Epidermal melanocyte (primary cell): ENCODE results near the gene TNNT2.

Source experiments
- DNase-seq: peaks from one replicate; pipeline ENCODE4 v3.0.0; 2011; ENCODE audit warnings: low spot score; ENCODE audit not compliant: insufficient read length

Gene TNNT2

GRCh38 chr1:201377611-201378092 lies at the start of gene TNNT2:
Gene TNNT2 (minus strand): TSS chr1:201377680. CDS start chr1:201373254, 4,426 bp downstream.
- no peak for DNase-seq

GRCh38 chr1:201426479-201427310 lies 49.2 kb upstream of the TNNT2 start:
- no peak for DNase-seq

- DNase-seq: no peak
Measured at GRCh38 chr1:201424146-201424545, 46.7 kb upstream of the TNNT2 start.

- no peak for DNase-seq
Measured at GRCh38 chr1:201423655-201424054, 46.2 kb upstream of the TNNT2 start.

GRCh38 chr1:201422436-201423030 lies 45.1 kb upstream of the TNNT2 start:
- DNase-seq: no peak

GRCh38 chr1:201422026-201422425 lies 44.5 kb upstream of the TNNT2 start:
- no peak for DNase-seq

GRCh38 chr1:201421041-201421440 lies 43.6 kb upstream of the TNNT2 start:
- no peak for DNase-seq

- DNase-seq: no peak
Measured at GRCh38 chr1:201420608-201421002, 43.1 kb upstream of the TNNT2 start.

- DNase-seq: no peak
Measured at GRCh38 chr1:201419746-201420607, 42.5 kb upstream of the TNNT2 start.

- no peak for DNase-seq
Measured at GRCh38 chr1:201419256-201419655, 41.8 kb upstream of the TNNT2 start.

GRCh38 chr1:201418461-201418860 lies 41.0 kb upstream of the TNNT2 start:
- DNase-seq: no peak

GRCh38 chr1:201414051-201414738 lies 36.7 kb upstream of the TNNT2 start:
- no peak for DNase-seq

- no peak for DNase-seq
Measured at GRCh38 chr1:201411292-201411691, 33.8 kb upstream of the TNNT2 start.

- DNase-seq: no peak
Measured at GRCh38 chr1:201409440-201409839, 32.0 kb upstream of the TNNT2 start.

GRCh38 chr1:201408834-201409200 lies 31.3 kb upstream of the TNNT2 start:
- no peak for DNase-seq

GRCh38 chr1:201408176-201408833 lies 30.8 kb upstream of the TNNT2 start:
- DNase-seq: peak; percentile 94

- DNase-seq: no peak
Measured at GRCh38 chr1:201406831-201407406, 29.4 kb upstream of the TNNT2 start.

- no peak for DNase-seq
Measured at GRCh38 chr1:201405484-201405831, 28.0 kb upstream of the TNNT2 start.

GRCh38 chr1:201404722-201405483 lies 27.4 kb upstream of the TNNT2 start:
- no peak for DNase-seq

GRCh38 chr1:201404055-201404454 lies 26.6 kb upstream of the TNNT2 start:
- no peak for DNase-seq
